B cell (primary cell): Measurements from ENCODE around the gene IL1RAP.

Experiments used
- CTCF ChIP-seq: fragments of 200-600 bp; IDR thresholded peaks from one replicate; pipeline ENCODE4 v1.8.0; 2022; ENCODE audit warnings: antibody characterized with exemption, mild to moderate bottlenecking
- EZH2 ChIP-seq: IDR thresholded peaks from 2 replicates; pipeline ENCODE4 v1.6.1; 2012; ENCODE audit warnings: borderline replicate concordance, low read depth, mild to moderate bottlenecking, moderate library complexity, low read length; ENCODE audit not compliant: insufficient read depth, poor library complexity, severe bottlenecking

- no peak for TF ChIP-seq CTCF
- TF ChIP-seq EZH2 = no peak
Observed at GRCh38 chr3:190645932-190646460, 132.1 kb downstream of the IL1RAP start.
